ELR (cell line): ENCODE results near the gene CATSPER1.
"Not testable (repeated sequence)": the region's sequence is repeated elsewhere in the genome, so short reads cannot be mapped to it uniquely, and the experiment has no call there.

Experiments used
- DNase-seq: peaks from one replicate; pipeline ENCODE4 v3.0.0-alpha.2; 2015; ENCODE audit warnings: low read depth

CATSPER1 gene

GRCh38 chr11:66051766-66052663 is 25.7 kb upstream of the CATSPER1 start, which contains the start of gene SF3B2:
Gene SF3B2, plus strand, starts transcription at chr11:66052364. Its CDS starts 21 bp downstream, at chr11:66052385.
- peak; percentile 98 for DNase-seq

- no peak for DNase-seq
Measured at GRCh38 chr11:66051371-66051765, 25.1 kb upstream of the CATSPER1 start.

- DNase-seq: no peak
Measured at GRCh38 chr11:66050581-66051231, 24.4 kb upstream of the CATSPER1 start.

GRCh38 chr11:66048547-66049323 is 22.5 kb upstream of the CATSPER1 start, which contains the start of gene GAL3ST3:
Gene GAL3ST3, minus strand, starts transcription at chr11:66049161. Its CDS starts 3,746 bp downstream, at chr11:66045415.
- no peak for DNase-seq

- no peak for DNase-seq
Measured at GRCh38 chr11:66047541-66048365, 21.5 kb upstream of the CATSPER1 start.

GRCh38 chr11:66046901-66047300 is 20.6 kb upstream of the CATSPER1 start:
- no peak for DNase-seq

GRCh38 chr11:66045177-66045639 is 18.9 kb upstream of the CATSPER1 start:
- peak; percentile 83 for DNase-seq

GRCh38 chr11:66044757-66045156 is 18.5 kb upstream of the CATSPER1 start:
- peak; percentile 48 for DNase-seq

GRCh38 chr11:66042996-66043906 is 17.0 kb upstream of the CATSPER1 start:
- DNase-seq: no peak

GRCh38 chr11:66042227-66042995 is 16.1 kb upstream of the CATSPER1 start:
- no peak for DNase-seq

GRCh38 chr11:66039765-66040164 is 13.5 kb upstream of the CATSPER1 start:
- no peak for DNase-seq

- no peak for DNase-seq
Measured at GRCh38 chr11:66037327-66037726, 11.0 kb upstream of the CATSPER1 start.

GRCh38 chr11:66036334-66036710 is 10.0 kb upstream of the CATSPER1 start:
- DNase-seq: no peak

- no peak for DNase-seq
Measured at GRCh38 chr11:66035653-66036333, 9.5 kb upstream of the CATSPER1 start.

- DNase-seq: no peak
Measured at GRCh38 chr11:66032957-66033735, 6.9 kb upstream of the CATSPER1 start.

GRCh38 chr11:66023186-66023440 is 3.2 kb downstream of the CATSPER1 start:
- not testable (repeated sequence) for DNase-seq

GRCh38 chr11:66022401-66023185 is 3.7 kb downstream of the CATSPER1 start:
- peak; percentile 75 for DNase-seq
